ENCODE data around the gene SEPTIN1. TPM values are rescaled to one million over a fixed set of nuclear protein-coding genes. Genes with fewer than 3 reads are reported as not detected.

The SEPTIN1 gene
- total and polyA plus RNA-seq, 2 of the 13 experiments (the other 11 are each of a cell fraction or from before 2014, with no cell fraction given) = 0.18 to 0.67 TPM

GRCh38 chr16:30335598-30336474 lies 46.5 kb downstream of the SEPTIN1 start (continued):
- TF ChIP-seq, protein P1, sequence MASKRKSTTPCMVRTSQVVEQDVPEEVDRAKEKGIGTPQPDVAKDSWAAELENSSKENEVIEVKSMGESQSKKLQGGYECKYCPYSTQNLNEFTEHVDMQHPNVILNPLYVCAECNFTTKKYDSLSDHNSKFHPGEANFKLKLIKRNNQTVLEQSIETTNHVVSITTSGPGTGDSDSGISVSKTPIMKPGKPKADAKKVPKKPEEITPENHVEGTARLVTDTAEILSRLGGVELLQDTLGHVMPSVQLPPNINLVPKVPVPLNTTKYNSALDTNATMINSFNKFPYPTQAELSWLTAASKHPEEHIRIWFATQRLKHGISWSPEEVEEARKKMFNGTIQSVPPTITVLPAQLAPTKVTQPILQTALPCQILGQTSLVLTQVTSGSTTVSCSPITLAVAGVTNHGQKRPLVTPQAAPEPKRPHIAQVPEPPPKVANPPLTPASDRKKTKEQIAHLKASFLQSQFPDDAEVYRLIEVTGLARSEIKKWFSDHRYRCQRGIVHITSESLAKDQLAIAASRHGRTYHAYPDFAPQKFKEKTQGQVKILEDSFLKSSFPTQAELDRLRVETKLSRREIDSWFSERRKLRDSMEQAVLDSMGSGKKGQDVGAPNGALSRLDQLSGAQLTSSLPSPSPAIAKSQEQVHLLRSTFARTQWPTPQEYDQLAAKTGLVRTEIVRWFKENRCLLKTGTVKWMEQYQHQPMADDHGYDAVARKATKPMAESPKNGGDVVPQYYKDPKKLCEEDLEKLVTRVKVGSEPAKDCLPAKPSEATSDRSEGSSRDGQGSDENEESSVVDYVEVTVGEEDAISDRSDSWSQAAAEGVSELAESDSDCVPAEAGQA (IDR thresholded peaks at IDR 0.05; ENCODE audit: low read depth) = 0 out of 2 replicates have a peak, but pooled peaks have one; percentile 17
- TF ChIP-seq, protein P1 (CRISPR knock-in tag; IDR thresholded peaks at IDR 0.05; ENCODE audit: borderline replicate concordance) = no peak
- TF ChIP-seq ETV6 (CRISPR knock-in tag; conservative IDR thresholded peaks at IDR 0.05) = no peak
- peak; percentile 55; the same call in 1 of the 2 replicates for TF ChIP-seq ZNF766 (CRISPR knock-in tag; IDR thresholded peaks at IDR 0.05; ENCODE audit: borderline replicate concordance)
- TF ChIP-seq PHF8 (CRISPR knock-in tag; IDR thresholded peaks at IDR 0.05) = peak; percentile 66; the same call in 1 of the 2 replicates
- TF ChIP-seq NR2F6 (IDR thresholded peaks at IDR 0.05) = peak; percentile 88
- TF ChIP-seq NR2F6 (CRISPR knock-in tag; IDR thresholded peaks at IDR 0.05) = peak; percentile 90
- TF ChIP-seq SNAI1 (CRISPR knock-in tag; IDR thresholded peaks at IDR 0.05; ENCODE audit: borderline replicate concordance) = no peak; the same call in 1 of the 2 replicates
- TF ChIP-seq RELA (CRISPR knock-in tag; IDR thresholded peaks at IDR 0.05) = no peak
- TF ChIP-seq DMTF1 (CRISPR knock-in tag; IDR thresholded peaks at IDR 0.05) = no peak
- TF ChIP-seq, protein P2, sequence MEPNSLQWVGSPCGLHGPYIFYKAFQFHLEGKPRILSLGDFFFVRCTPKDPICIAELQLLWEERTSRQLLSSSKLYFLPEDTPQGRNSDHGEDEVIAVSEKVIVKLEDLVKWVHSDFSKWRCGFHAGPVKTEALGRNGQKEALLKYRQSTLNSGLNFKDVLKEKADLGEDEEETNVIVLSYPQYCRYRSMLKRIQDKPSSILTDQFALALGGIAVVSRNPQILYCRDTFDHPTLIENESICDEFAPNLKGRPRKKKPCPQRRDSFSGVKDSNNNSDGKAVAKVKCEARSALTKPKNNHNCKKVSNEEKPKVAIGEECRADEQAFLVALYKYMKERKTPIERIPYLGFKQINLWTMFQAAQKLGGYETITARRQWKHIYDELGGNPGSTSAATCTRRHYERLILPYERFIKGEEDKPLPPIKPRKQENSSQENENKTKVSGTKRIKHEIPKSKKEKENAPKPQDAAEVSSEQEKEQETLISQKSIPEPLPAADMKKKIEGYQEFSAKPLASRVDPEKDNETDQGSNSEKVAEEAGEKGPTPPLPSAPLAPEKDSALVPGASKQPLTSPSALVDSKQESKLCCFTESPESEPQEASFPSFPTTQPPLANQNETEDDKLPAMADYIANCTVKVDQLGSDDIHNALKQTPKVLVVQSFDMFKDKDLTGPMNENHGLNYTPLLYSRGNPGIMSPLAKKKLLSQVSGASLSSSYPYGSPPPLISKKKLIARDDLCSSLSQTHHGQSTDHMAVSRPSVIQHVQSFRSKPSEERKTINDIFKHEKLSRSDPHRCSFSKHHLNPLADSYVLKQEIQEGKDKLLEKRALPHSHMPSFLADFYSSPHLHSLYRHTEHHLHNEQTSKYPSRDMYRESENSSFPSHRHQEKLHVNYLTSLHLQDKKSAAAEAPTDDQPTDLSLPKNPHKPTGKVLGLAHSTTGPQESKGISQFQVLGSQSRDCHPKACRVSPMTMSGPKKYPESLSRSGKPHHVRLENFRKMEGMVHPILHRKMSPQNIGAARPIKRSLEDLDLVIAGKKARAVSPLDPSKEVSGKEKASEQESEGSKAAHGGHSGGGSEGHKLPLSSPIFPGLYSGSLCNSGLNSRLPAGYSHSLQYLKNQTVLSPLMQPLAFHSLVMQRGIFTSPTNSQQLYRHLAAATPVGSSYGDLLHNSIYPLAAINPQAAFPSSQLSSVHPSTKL (CRISPR knock-in tag; IDR thresholded peaks at IDR 0.05) = peak; percentile 64
- TF ChIP-seq ZNF20 (CRISPR knock-in tag; IDR thresholded peaks at IDR 0.05) = no peak
- TF ChIP-seq ZSCAN12 (CRISPR knock-in tag; IDR thresholded peaks at IDR 0.05) = no peak
- no peak for TF ChIP-seq FLYWCH1 (CRISPR knock-in tag; IDR thresholded peaks at IDR 0.05)
- no peak for TF ChIP-seq ZKSCAN5 (CRISPR knock-in tag; IDR thresholded peaks at IDR 0.05)
- TF ChIP-seq ZC3H4 (CRISPR knock-in tag; IDR thresholded peaks at IDR 0.05; ENCODE audit: borderline replicate concordance) = 0 out of 2 replicates have a peak, but pooled peaks have one; percentile 49
- TF ChIP-seq RAD51 (IDR thresholded peaks at IDR 0.05; ENCODE audit: borderline replicate concordance) = no peak
- peak; percentile 53; the same call in 1 of the 2 replicates for TF ChIP-seq TCF7L2 (IDR thresholded peaks at IDR 0.05; ENCODE audit: low read depth, low read length)
